ENCODE measurements around the gene PGAP3. TPM values are rescaled to one million over a fixed set of nuclear protein-coding genes. Genes with fewer than 3 reads are reported as not detected.

Gene PGAP3
- total RNA-seq, 1 donor from 2014 or later = 23.5 TPM

GRCh38 chr17:39625198-39625785 lies 62.6 kb downstream of the PGAP3 start:
- Mint-ChIP-seq H3K27ac (peak overlapping the region; percentile 21), H3K27me3 (peaks cover 64% of the 10 kb centered on the region), H3K36me3 (no peaks in the 10 kb centered on the region), H3K4me1 (ENCODE audit: unreplicated experiment) (peaks cover 6% of the 10 kb centered on the region), H3K9me3 (no peaks in the 10 kb centered on the region), H3K4me3 (peak overlapping the region; percentile 84)
- no peak for DNase-seq (ENCODE audit: extremely low spot score, unreplicated experiment)
- TF ChIP-seq CTCF (conservative IDR thresholded peaks at IDR 0.05) = no peak

GRCh38 chr17:39624313-39624712 lies 63.5 kb downstream of the PGAP3 start:
- Mint-ChIP-seq H3K27me3 (peaks cover 69% of the 10 kb centered on the region), H3K27ac (no peak overlapping the region), H3K4me3 (no peak overlapping the region), H3K36me3 (no peaks in the 10 kb centered on the region), H3K9me3 (no peaks in the 10 kb centered on the region), H3K4me1 (ENCODE audit: unreplicated experiment) (peaks cover 6% of the 10 kb centered on the region)
- DNase-seq (ENCODE audit: extremely low spot score, unreplicated experiment) = no peak
- no peak for TF ChIP-seq CTCF (conservative IDR thresholded peaks at IDR 0.05)

- Mint-ChIP-seq H3K36me3 (no peaks in the 10 kb centered on the region), H3K27ac (no peak overlapping the region), H3K4me3 (no peak overlapping the region), H3K4me1 (ENCODE audit: unreplicated experiment) (peaks cover 6% of the 10 kb centered on the region), H3K27me3 (peaks cover 71% of the 10 kb centered on the region), H3K9me3 (no peaks in the 10 kb centered on the region)
- peak; percentile 93 for TF ChIP-seq CTCF (conservative IDR thresholded peaks at IDR 0.05)
- peak; percentile 87 for DNase-seq (ENCODE audit: extremely low spot score, unreplicated experiment)
These were observed 64.4 kb downstream of the PGAP3 start for GRCh38 chr17:39623356-39623950.

GRCh38 chr17:39622380-39623006 lies 65.4 kb downstream of the PGAP3 start:
- Mint-ChIP-seq H3K36me3 (no peaks in the 10 kb centered on the region), H3K27me3 (peaks cover 69% of the 10 kb centered on the region), H3K4me3 (no peak overlapping the region), H3K27ac (no peak overlapping the region), H3K4me1 (ENCODE audit: unreplicated experiment) (peaks cover 6% of the 10 kb centered on the region), H3K9me3 (no peaks in the 10 kb centered on the region)
- no peak for TF ChIP-seq CTCF (conservative IDR thresholded peaks at IDR 0.05)
- no peak for DNase-seq (ENCODE audit: extremely low spot score, unreplicated experiment)

- Mint-ChIP-seq H3K36me3 (no peaks in the 10 kb centered on the region), H3K4me3 (peak overlapping the region; percentile 45), H3K4me1 (ENCODE audit: unreplicated experiment) (peaks cover 6% of the 10 kb centered on the region), H3K27me3 (peaks cover 73% of the 10 kb centered on the region), H3K9me3 (no peaks in the 10 kb centered on the region), H3K27ac (no peak overlapping the region)
- peak; percentile 100 for TF ChIP-seq CTCF (conservative IDR thresholded peaks at IDR 0.05)
- DNase-seq (ENCODE audit: extremely low spot score, unreplicated experiment) = peak; percentile 93
These were observed 66.1 kb downstream of the PGAP3 start for GRCh38 chr17:39621523-39622379.

Small RNA genes lying within 50 kb of the gene (microRNA-seq; reads per million reads assigned to microRNA genes)
- 2.8 reads per million, percentile 3 among the genes with 10 or more reads in this experiment for gene MIR4728

Other genes with a start within 250 kb of the PGAP3 start
- 33.7 and 46.2 TPM in 2 replicates for gene MED1, start 236.8 kb downstream of the PGAP3 start, total RNA-seq (ENCODE audit: low replicate concordance)
- 60.7 and 64.5 TPM in 2 replicates for gene CDK12, start 226.6 kb downstream of the PGAP3 start, total RNA-seq (ENCODE audit: low replicate concordance)
- gene NEUROD2, start 80.1 kb downstream of the PGAP3 start, total RNA-seq (ENCODE audit: low replicate concordance) = not detected in 2 replicates
- 1.8 and 3.7 TPM in 2 replicates for gene PPP1R1B, start 61.1 kb downstream of the PGAP3 start, total RNA-seq (ENCODE audit: low replicate concordance)
- gene STARD3, start 50.9 kb downstream of the PGAP3 start, total RNA-seq (ENCODE audit: low replicate concordance) = 52.0 and 62.0 TPM in 2 replicates
- 1.5 and 2.4 TPM in 2 replicates for gene TCAP, start 22.7 kb downstream of the PGAP3 start, total RNA-seq (ENCODE audit: low replicate concordance)
- 3.3 and 5.4 TPM in 2 replicates for gene PNMT, start 19.6 kb downstream of the PGAP3 start, total RNA-seq (ENCODE audit: low replicate concordance)
- 123 and 230 TPM in 2 replicates for gene ERBB2, start 12.0 kb upstream of the PGAP3 start, total RNA-seq (ENCODE audit: low replicate concordance)
- 39.8 and 67.2 TPM in 2 replicates for gene MIEN1, start 42.5 kb upstream of the PGAP3 start, total RNA-seq (ENCODE audit: low replicate concordance)
- gene GRB7, start 49.9 kb upstream of the PGAP3 start, total RNA-seq (ENCODE audit: low replicate concordance) = 31.8 and 73.9 TPM in 2 replicates
- 0.19 and 0.29 TPM in 2 replicates for gene IKZF3, start 176.3 kb upstream of the PGAP3 start, total RNA-seq (ENCODE audit: low replicate concordance)
- not detected in 2 replicates for gene ZPBP2, start 180.1 kb upstream of the PGAP3 start, total RNA-seq (ENCODE audit: low replicate concordance)
- 15.8 and 16.4 TPM in 2 replicates for gene GSDMB, start 230.6 kb upstream of the PGAP3 start, total RNA-seq (ENCODE audit: low replicate concordance)
- gene ORMDL3, start 239.5 kb upstream of the PGAP3 start, total RNA-seq (ENCODE audit: low replicate concordance) = 59.8 and 82.7 TPM in 2 replicates
- gene LRRC3C, start 239.7 kb upstream of the PGAP3 start, total RNA-seq (ENCODE audit: low replicate concordance) = not detected in 2 replicates